ENCODE results near the gene GSG1.
"Not testable (repeated sequence)": the region's sequence is repeated elsewhere in the genome, so short reads cannot be mapped to it uniquely, and the experiment has no call there.

Gene GSG1

DNA sequence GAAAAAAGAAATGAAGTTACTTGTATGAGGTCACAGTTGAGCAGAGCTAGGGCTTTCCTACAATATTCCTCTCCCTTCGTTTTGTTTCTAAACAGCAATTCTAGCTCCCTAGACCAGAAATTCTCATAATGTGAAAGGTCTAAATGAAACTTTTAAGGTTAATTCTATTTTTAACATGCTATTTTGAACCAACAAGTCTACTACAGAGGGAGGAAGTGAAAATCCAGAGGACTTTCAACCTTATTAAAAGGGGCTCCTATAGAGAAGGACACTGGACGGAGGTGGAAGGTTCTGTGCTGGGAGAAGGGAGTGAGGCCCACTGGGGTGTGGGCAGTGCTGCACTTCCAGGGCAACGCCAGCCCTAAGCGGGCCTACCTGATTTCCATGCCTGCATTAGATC is 13.4 kb downstream of the GSG1 start:
- DNase-seq (ENCODE audit: low read depth): no peak

DNA sequence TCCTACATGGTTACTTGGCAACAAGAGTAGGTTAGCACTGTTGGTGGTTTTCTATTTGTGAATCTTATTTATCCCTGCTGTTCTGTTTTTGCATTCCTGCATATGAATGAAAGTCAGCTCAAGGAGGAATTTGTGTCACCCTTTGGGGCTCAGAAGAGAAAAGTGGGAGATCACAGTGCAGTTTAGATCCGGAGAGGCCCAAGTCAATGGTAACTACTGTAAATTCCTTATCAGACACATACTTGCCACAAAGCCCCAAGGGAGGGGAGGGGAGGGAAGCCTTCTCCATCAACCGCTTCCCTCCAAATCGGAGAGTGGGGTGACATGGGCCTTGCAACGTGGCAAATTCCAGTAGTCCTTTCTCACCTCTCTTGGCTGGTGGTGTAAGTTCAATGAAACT is 15.0 kb downstream of the GSG1 start:
- DNase-seq (ENCODE audit: low read depth): no peak

- no peak for DNase-seq (ENCODE audit: low read depth)
Observed at GRCh38 chr12:13087766-13088165, 15.7 kb downstream of the GSG1 start.

DNA sequence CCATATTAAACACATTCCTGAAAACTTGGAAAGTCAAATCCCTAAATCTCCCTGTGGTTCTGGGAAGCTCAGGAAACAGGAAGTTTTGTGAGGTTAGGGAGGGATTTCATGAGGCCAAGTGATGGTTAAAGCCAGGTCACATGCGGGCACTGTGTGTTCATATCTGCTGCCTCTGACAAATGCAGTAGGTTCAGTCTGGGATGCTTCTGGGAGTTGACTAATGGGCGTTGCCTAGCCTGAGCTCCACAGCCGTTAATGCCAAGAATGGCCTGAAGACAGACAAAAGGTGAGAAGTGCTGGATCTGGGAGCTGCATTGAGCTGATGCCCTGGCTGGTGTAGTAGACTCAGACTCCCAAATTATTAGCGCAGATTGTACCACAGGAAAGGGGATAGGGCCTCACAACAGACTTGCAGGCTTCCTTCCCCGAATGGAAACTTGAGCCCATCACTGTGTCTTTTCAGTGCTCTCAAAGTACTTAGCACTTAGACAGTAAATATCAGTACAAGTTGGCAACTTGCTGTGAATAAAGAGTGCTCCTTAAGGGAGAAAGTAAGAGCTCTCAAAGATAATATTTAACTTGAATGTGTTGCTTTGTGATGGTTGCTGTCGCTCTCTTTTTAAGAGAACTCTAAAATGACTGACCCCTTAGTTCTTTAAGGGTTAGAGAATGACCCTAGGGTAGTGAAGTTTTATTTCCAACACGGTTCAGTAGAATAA is 17.3 kb downstream of the GSG1 start:
- no peak for DNase-seq (ENCODE audit: low read depth)

DNA sequence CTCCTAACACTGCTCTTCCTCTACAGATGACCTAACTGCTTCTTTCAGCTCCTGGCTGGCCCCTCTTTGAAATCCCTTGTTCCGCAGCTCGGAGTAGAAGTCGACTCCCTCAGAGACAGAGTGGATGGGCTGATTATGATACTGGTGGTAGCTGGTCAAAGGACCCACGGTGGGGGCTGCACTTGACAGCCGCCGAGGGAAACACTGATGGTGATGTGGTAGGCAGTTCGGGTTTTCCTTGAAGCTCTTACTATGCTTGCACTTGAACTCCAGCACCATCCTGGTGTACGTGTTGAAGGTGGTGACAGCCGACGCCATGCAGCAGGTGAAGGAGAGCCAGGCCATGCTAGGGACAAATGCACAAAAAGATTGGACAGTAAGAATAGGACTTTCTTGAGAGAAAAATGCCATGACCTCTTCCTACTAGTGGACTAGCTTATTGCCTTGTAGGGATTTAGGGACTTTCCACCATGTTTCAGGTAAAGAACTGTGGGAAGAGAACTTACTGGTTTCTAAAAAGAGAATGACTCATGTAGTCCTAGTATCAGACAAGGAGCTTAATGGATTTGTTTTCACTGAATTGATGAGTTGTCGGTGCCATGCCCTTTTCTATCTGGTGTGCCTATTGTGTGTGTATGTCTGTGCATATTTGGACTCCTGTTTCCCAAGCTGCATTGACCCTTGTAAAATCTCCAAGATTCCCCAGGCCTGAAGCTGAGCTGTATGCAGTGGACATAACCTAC is 18.4 kb downstream of the GSG1 start:
- no peak for DNase-seq (ENCODE audit: low read depth)

- not testable (repeated sequence) for DNase-seq (ENCODE audit: low read depth)
Observed at GRCh38 chr12:13083638-13084037, 19.8 kb downstream of the GSG1 start.

GRCh38 chr12:13082861-13083260 is 20.6 kb downstream of the GSG1 start:
- DNase-seq (ENCODE audit: low read depth): no peak

DNA sequence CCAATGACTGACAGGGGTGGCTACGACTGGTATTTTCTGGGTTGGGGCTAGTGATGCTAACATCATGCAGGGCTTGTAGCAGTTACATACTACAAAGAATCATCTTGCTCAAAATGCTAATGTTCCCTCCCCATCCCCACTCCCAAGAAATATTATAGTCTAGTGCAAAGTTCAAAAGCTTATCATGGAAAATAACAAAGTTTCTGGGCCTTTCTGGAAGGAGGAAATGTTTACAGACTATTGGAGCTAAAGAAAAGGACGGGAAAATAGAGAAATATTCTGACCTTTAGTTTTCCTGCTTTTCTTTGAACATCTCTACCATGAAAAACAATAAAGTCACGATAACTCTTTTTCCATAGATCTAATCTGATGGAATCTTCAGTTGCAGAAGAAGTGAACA is 23.2 kb downstream of the GSG1 start:
- DNase-seq (ENCODE audit: low read depth): no peak

GRCh38 chr12:13079440-13079906 is 24.0 kb downstream of the GSG1 start:
- no peak for DNase-seq (ENCODE audit: low read depth)

- DNase-seq (ENCODE audit: low read depth): no peak
Observed at GRCh38 chr12:13075786-13076570, 27.5 kb downstream of the GSG1 start.

GRCh38 chr12:13075118-13075480 is 28.4 kb downstream of the GSG1 start:
- DNase-seq (ENCODE audit: low read depth): no peak

GRCh38 chr12:13074396-13075117 is 28.9 kb downstream of the GSG1 start:
- no peak for DNase-seq (ENCODE audit: low read depth)

DNA sequence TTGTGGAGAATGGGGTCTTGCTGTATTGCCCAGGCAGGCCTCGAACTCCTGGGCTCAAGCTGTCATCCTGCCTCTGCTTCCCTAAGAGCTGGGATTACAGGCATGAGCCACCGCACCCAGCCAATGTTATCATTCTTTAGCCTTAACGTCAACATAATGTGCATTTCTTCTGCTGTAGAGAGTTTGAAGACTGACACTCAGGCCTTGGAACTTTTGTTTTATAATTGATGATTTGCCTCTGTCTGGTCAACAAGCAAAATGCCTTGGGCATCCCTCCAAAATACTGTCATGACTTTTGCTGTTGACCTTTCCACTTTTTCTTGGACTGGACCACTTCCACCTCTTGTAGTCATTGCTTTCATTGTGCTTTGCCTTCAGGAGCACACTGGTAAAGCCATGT is 30.3 kb downstream of the GSG1 start:
- DNase-seq (ENCODE audit: low read depth): no peak

GRCh38 chr12:13071305-13072280 is 31.9 kb downstream of the GSG1 start:
- DNase-seq (ENCODE audit: low read depth): no peak

DNA sequence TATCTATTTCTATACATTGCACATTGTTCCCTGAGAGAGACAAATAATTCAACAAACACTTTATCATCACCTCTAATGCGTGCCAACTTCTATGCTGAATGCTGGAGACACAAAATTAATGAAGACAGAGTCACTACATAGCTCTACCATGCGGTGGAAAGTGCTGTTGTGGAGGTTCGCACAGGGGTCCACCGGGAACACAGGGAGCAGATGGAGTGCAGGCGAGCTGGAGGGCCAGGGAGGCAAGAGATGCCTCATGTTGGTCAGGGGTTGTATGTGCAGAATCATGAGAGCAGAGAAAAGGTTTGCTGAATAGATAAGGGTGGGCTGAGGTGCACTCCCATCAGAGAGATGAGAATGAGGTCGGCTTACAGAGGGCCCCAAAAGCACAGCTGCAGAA is 34.1 kb downstream of the GSG1 start:
- no peak for DNase-seq (ENCODE audit: low read depth)

GRCh38 chr12:13067322-13067721 is 36.1 kb downstream of the GSG1 start:
- no peak for DNase-seq (ENCODE audit: low read depth)

GRCh38 chr12:13066459-13066858 is 37.0 kb downstream of the GSG1 start:
- DNase-seq (ENCODE audit: low read depth): no peak

DNA sequence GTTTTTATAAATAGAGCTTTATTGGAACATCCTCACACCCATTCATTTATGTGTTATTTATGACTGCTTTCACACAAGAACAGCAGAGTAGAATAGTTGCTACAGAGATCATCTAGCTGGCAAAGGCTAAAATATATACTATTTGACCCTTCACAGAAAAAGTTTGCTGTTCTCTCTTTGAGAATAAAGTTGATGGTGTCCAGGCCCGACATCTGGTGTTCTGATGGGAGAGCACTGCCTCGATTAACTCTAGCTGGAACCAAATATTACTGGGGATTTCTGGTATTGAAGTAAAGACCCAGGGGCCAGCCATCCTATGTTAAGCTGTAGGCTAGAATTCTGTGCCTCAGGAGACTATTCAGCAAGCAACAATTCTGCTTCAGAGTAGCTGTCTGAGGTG is 37.5 kb downstream of the GSG1 start:
- DNase-seq (ENCODE audit: low read depth): no peak

DNA sequence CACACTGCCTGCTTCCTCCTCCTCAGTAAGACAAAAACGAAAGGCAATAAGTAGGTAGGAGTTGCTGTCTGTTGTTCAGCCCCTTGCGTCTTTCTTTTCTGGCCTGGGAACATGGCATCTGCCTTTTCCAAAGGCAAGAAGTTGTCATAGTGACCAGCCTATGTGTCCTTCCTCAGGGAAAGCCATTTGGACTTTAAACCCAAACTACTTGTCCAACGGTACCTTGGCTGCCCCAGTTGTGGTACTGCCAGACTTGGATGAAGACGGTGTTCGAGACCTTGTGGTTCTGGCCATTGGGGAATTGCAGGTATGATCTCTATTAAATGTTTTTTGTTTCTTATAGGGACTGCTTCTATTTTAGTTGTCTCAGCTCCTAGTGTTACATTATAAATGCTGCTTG is 40.8 kb downstream of the GSG1 start:
- DNase-seq (ENCODE audit: low read depth): no peak

DNA sequence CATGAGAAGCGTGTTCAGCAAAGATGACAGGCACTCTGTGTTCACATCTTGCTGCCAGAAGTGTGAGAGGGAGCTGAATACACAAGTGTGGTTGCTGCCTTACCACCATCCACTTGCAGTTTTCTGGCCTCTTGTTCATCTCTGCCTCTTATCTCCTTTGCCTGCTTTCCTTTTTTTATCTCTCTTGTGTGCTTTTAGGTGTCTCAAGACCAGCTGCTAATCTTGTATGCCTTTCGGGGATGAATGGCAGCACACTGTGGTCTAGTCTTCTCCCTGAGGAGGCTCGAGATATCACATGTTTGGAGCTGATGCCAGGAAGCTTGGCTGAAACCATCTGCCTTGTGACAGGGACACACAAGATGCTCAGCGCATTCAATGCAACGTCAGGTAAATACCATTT is 42.1 kb downstream of the GSG1 start:
- no peak for DNase-seq (ENCODE audit: low read depth)

DNA sequence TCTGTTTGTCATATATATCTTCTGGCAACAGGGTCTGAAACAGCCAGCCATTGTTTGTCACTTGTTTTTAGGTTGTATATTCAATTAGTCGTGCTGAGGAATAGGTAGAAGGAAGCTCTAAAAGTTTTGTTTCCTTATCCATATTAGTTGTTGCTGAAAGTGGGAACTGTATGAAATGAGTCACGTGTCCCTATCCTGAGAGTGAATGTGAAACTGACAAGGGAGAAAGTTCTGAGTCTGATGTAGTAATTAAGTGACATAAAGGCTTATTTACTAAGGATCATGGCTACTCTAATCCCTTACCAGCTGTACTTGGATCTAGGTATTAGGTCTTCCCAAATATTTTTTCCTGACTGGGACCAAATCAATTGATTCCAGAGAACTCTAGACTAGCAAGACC is 42.9 kb downstream of the GSG1 start:
- DNase-seq (ENCODE audit: low read depth): no peak
